NCI-H2196 treated with DMSO at 0.1 percent for 48 hours (cell line): Measurements from ENCODE around the gene TBX21.

Experiments
- DNase-seq: peaks from one replicate; lab custom pipeline; 2025; ENCODE audit not compliant: unreplicated experiment; lab: John Stamatoyannopoulos, UW

The TBX21 gene

GRCh38 chr17:47697906-47698711, 34.9 kb upstream of the TBX21 start:
- DNase-seq, result no peak

DNA sequence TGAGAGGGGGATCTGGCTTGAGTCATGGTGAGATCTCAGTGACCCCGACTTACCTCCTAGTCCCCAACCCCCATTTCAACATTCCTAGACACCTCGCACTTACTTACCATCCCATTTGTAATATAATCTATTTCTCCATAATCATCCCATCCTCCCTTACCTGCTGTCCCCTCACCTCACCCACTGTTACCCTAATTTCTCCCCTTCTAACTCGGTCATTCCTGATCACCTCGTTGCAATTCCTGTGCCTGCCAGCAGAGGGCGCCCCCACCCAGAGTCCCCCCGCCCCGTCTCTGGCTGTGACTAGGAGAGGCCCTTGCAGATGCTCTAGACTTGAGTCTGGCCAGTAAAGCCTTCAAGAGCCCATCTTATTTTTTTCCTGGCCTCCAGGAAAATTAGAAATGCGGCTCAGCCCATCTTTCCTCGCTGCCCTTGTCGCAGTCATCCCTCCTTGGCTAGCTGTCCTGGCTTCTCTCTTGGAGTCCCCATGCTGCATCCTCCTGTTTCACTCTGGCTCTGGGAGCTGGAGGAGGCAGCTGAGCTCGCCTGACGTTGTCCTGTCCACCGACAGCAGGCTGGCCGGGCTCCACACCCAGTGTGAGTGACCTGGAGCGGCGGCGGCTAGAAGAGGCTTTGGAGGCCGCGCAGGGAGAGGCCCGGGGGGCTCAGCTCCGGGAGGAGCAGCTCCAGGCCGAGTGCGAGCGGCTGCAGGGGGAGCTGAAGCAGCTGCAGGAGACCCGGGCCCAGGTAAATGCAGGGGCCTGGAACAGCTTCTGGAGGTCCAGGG, 34.1 kb upstream of the TBX21 start:
- peak; percentile 30 for DNase-seq

DNA sequence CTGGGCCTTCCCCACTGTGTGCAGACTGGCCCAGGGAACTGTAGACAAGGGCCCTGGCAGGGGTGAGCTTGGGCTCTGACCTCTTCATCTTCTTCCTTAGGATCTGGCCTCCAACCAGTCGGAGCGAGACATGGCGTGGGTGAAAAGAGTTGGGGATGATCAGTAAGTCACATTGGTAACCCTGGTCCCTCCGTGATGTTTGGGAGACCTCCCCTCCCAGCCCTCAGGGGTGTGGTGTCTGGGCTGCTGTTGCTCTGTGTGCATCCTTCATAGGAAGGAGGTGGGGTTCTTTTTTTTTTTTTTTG, 33.5 kb upstream of the TBX21 start:
- no peak for DNase-seq

GRCh38 chr17:47700471-47701449, 32.3 kb upstream of the TBX21 start:
- DNase-seq, result no peak

- no peak for DNase-seq
Observed at GRCh38 chr17:47701608-47702007, 31.4 kb upstream of the TBX21 start.

DNA sequence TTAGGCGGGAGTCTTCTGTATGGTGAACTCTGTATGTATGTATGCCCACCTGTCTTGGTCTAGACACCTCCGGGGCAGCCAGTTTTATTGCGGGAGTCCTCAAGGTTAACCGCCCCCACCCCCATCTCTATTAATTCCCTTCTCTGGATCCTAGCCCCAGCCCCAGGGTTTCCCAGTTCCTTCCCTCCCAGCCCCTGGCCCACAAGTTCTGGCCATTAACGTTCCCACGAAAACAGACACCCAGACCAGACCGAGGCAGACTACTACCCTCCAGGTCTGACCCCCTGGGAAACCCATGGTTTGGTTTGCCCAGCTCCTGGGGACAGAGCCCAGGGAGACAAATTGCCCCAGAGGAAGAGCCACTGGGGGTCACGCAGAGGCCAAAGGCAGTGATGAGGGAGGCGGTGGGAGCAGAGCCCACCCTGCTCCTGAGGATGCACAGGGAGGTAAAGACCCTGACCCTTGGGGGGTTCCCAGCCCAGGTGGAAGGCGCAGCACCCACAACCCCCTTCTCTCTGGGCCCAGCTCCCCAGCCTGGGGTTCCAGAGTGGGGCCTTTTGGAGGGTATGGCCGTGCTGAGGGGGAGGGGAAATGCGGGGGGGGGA, 30.5 kb upstream of the TBX21 start:
- DNase-seq, result no peak

- no peak for DNase-seq
Observed at GRCh38 chr17:47703191-47703591, 29.8 kb upstream of the TBX21 start.

DNA sequence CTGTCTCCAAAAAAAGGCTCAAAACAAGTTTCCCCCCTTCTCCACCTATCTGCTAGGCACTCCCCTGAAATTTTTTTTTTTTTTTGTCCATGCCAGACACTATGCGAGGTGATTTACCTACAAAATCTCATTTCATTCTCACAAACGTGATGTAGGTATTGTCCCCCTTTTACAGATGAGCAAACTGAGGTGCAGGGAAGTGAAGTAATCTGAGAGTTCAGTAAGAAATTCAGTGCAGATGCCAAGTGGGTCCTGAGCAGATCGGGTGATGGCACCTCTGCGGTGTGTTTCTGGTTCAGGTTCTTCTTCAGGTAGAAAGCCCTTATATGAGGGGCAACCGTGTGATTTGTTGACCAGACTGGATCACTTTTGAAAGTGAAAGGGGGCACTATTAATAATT, 29.4 kb upstream of the TBX21 start:
- DNase-seq, result no peak

- DNase-seq, result no peak
Observed at GRCh38 chr17:47704116-47704515, 28.9 kb upstream of the TBX21 start.

DNA sequence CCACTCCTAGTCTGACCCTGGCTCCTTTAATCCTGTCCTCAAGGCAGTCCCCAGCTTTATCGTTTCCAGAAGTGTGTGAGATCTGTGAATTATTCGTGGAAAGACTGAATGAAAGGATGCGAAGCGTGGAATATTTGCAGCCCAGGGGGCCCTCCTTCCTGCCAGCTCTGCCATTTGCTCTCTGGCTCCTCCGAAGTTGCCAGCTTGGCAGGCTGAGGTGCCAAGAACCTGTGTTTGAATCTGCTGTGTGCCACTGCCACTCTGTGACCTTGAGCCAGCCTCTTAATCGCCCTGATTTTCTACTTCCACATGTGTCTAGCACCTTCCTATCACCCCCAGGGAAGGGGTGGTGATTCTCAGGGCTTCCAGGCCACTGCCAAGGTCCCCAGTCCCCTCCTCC, 28.3 kb upstream of the TBX21 start:
- no peak for DNase-seq

GRCh38 chr17:47705536-47706530, 27.2 kb upstream of the TBX21 start:
- DNase-seq, result no peak

- DNase-seq, result no peak
Observed at GRCh38 chr17:47707056-47707804, 25.8 kb upstream of the TBX21 start.

DNA sequence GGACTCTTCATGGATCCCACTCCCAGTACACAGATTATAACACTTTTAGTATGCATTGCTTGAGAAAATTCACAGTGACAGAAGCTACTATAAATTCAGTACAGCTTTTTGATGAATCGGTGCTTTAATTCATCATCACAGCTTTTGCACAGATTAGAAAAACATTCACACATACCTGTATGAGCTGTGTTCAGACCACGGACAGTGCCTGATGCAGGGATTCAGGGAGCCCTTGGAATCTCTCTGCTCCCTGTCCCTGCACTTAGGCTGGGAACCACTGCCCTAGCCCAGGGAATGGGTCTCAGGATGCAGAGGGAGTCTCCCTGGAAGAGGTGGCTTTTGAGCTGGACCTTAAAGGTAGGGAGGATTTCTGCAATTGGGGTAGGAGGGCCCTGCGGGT, 25.2 kb upstream of the TBX21 start:
- DNase-seq, result no peak

- no peak for DNase-seq
Observed at GRCh38 chr17:47708312-47708863, 24.6 kb upstream of the TBX21 start.

DNA sequence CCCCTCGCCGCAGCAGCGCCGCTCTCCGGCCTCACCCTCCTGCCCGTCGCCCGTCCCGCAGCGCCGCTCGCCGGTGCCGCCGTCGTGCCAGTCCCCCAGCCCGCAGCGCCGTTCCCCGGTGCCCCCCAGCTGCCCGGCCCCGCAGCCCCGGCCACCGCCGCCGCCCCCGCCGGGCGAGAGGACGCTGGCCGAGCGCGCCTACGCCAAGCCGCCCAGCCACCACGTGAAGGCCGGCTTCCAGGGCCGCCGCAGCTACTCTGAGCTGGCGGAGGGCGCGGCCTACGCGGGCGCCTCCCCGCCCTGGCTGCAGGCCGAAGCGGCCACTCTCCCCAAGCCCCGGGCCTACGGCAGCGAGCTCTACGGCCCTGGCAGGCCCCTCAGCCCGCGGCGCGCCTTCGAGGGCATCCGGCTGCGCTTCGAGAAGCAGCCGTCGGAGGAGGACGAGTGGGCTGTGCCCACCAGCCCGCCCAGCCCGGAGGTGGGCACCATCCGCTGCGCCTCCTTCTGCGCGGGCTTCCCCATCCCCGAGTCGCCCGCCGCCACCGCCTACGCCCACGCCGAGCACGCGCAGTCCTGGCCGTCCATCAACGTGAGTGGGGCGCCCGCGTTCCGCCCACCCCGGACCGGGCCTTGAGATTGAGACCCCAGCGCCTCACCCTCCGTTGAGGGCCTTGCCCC, 24.0 kb upstream of the TBX21 start:
- DNase-seq, result no peak

- no peak for DNase-seq
Observed at GRCh38 chr17:47709594-47709993, 23.4 kb upstream of the TBX21 start.

DNA sequence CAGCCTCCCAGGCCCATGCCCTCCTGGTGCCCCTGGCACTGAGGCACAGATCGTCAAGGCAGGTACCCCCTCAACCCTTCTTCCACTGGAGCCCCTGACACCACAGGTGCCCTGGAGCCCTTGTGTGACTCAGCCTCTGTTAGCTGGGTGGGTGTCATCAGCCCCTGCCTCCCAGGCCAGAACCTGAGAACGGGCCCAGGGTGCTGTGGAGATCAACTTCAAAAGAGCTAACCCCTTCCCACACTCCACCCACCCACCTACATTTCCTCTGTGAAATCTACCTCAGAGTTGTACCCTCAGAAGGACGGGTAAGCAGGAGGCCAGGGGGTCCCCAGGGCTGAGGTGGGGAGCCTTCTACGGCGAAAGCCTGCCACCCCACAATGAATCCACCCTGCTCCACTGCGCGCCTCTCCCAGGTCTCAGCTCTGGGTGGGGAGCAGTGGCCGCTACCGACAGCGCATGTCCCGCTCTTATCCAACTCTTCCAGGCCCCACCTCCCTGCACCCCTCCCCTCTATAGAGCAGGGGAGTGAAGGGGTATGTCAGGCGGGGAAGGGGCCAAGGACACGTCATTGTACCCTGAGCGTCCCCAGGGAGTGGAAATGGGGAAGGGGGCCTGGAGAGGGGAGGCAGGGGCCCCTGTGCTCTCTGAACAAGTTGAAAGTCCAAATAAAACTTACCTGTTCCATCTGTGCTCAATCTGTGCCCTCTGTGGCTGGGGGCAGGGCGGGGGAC, 21.5 kb upstream of the TBX21 start:
- DNase-seq, result no peak
